ENCODE results near the gene ZNF618. TPM values are rescaled to one million over a fixed set of nuclear protein-coding genes. Genes with fewer than 3 reads are reported as not detected.

Gene ZNF618
- total RNA-seq, 1 donor from 2014 or later, result 0.25 TPM

DNA sequence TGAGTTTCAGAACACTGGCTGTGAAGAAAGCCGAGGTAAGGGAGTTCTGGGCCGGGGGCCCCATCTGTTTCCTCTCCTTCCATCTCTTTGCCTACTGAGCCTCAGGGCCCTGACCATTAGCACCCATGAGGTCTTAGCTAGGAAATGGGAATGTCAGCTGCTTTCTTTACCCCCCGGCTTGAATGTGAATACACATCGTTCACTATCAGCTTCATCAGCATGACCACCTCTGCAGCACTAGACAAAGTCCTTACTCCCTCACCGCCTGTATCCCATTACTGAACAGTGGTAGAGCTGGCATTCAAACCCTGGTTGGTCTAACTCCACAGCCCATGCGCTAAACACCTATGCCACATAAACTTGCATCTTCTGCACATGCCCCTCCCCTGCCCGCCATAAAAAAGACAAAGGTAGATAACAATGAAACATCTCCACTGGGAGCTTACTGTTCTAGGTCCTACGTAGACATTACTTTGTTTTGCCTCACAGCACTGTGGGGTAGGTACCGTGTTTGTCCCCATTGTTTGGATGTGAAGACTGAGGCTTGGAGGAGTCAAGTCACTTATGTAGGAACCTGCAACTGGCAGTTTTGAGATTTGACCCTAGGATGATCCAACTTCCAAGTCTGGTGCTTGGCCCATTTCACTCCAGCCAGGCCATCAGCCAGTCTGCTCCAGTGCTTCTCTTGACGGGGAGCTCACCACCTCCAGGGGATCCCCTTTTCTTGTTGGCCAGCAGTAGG, 108.7 kb downstream of the ZNF618 start:
- intact Hi-C loops (cut with micrococcal nuclease), result no loop called here
- no peak overlapping the region for H3K27ac Mint-ChIP-seq
- H3K27me3 Mint-ChIP-seq (ENCODE audit: low read depth), result no peaks in the 10 kb centered on the region
- no peaks in the 10 kb centered on the region for H3K36me3 Mint-ChIP-seq (ENCODE audit: low read depth)
- H3K4me3 Mint-ChIP-seq (ENCODE audit: low read depth), result no peak overlapping the region
- no peak for DNase-seq (ENCODE audit: low spot score)
- H3K9me3 Mint-ChIP-seq, result no peaks in the 10 kb centered on the region
- no peaks in the 10 kb centered on the region for H3K4me1 Mint-ChIP-seq (ENCODE audit: low read depth)

DNA sequence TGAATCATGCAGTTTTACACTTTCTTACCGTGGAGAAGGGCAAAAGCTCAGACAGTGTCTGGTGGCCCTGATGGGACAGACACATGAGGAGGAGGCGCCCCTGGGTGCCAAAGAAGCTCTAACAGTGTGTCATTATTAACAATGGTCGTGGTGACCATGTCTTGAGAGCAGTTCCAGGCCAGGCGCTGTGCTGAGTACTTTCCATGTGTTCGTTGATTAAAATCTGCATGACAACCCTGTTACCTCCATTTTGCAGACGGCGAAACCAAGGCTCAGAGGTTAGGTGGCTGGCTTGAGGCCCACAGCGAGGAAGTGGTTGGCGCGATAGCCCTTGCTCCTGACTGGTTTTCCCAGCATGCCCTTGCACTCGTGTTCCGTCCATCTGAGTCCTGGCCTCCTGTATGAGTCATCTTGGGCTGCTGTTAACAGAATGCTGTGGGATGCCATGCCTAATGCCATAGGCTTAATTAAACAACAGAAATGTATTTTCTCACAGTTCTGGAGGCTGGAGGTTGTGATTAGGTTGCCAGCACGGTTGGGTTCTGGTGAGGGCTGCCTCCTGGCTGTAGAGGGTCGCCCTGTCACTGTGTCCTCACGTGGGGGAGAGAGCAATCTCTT, 110.0 kb downstream of the ZNF618 start:
- no peak overlapping the region for H3K27ac Mint-ChIP-seq
- no peaks in the 10 kb centered on the region for H3K9me3 Mint-ChIP-seq
- H3K4me3 Mint-ChIP-seq (ENCODE audit: low read depth), result no peak overlapping the region
- intact Hi-C loops (cut with micrococcal nuclease), result no loop called here
- no peaks in the 10 kb centered on the region for H3K36me3 Mint-ChIP-seq (ENCODE audit: low read depth)
- no peaks in the 10 kb centered on the region for H3K4me1 Mint-ChIP-seq (ENCODE audit: low read depth)
- no peaks in the 10 kb centered on the region for H3K27me3 Mint-ChIP-seq (ENCODE audit: low read depth)
- DNase-seq (ENCODE audit: low spot score), result no peak

DNA sequence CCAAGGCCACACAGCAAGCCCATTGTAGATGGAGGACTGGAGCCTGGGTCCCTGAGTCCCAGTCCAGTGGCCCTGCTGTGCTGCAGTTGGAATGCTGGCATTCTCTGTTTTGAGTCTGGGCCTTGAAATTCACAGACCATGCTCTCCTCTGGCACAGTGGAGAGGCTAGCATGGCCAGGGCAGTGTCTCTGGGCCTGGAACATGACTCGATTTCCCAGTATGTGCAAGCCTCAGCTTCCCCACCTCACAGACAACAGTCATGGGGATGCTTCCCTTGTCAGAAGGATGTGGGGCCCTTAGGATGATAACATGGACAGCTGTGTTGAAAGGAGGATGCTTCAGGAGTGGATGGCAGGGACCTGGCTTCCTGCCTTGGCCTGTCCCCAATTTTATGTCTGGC, 110.8 kb downstream of the ZNF618 start:
- Mint-ChIP-seq H3K9me3 (no peaks in the 10 kb centered on the region), H3K4me1 (ENCODE audit: low read depth) (no peaks in the 10 kb centered on the region), H3K4me3 (ENCODE audit: low read depth) (no peak overlapping the region), H3K36me3 (ENCODE audit: low read depth) (no peaks in the 10 kb centered on the region), H3K27ac (no peak overlapping the region), H3K27me3 (ENCODE audit: low read depth) (no peaks in the 10 kb centered on the region)
- intact Hi-C loops (cut with micrococcal nuclease), result no loop called here
- no peak for DNase-seq (ENCODE audit: low spot score)

DNA sequence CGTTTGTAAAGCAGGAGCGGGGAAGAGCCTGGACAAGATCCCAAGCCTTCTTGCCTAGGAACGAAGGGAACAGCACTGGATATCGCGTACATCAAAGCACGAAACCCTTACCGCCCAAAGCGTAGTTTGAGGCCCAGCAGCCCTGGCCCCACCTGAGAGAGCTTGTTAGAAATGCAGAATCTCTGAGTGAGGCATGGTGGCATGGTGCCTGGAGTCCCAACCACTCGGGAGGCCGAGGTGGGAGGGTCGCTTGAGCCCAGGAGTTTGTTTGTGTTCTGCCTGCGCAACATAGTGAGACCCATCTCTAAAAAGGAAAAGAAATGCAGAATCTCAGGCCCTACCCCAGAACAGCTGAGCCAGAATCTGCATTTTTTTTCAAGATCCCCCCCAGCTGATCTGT, 111.4 kb downstream of the ZNF618 start:
- H3K9me3 Mint-ChIP-seq, result no peaks in the 10 kb centered on the region
- H3K27ac Mint-ChIP-seq, result no peak overlapping the region
- intact Hi-C loops (cut with micrococcal nuclease), result no loop called here
- no peak for DNase-seq (ENCODE audit: low spot score)
- no peaks in the 10 kb centered on the region for H3K36me3 Mint-ChIP-seq (ENCODE audit: low read depth)
- H3K4me3 Mint-ChIP-seq (ENCODE audit: low read depth), result no peak overlapping the region
- no peaks in the 10 kb centered on the region for H3K4me1 Mint-ChIP-seq (ENCODE audit: low read depth)
- H3K27me3 Mint-ChIP-seq (ENCODE audit: low read depth), result no peaks in the 10 kb centered on the region

DNA sequence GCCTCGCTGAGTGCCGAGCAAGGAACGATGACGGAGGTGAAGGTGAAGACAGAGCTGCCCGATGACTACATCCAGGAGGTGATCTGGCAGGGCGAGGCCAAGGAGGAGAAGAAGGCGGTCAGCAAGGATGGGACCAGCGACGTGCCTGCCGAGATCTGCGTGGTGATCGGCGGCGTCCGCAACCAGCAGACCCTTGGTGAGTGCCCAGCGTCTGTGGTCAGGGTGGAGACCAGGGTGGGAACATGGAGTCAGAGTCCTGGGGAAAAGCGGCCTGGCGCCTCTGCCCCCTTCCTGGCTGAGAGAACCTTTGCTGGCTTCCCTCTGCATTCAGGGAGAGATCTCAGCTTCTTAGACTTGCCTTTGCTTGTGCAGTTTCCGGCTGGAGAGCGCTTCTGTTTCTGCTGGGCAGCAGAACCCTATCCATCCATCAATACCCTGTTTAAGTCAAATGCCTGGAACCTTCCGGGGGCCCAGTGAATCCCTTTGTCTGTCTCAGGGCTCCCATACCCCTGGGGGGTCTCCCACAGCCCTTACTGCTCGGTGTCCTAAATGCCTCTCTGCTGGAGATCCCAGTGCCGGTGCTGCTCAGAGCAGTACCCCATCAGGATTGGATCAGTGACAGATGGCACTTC, 112.4 kb downstream of the ZNF618 start:
- Mint-ChIP-seq H3K27me3 (ENCODE audit: low read depth) (no peaks in the 10 kb centered on the region), H3K36me3 (ENCODE audit: low read depth) (no peaks in the 10 kb centered on the region), H3K9me3 (no peaks in the 10 kb centered on the region), H3K4me3 (ENCODE audit: low read depth) (no peak overlapping the region), H3K27ac (no peak overlapping the region), H3K4me1 (ENCODE audit: low read depth) (peaks cover 3% of the 10 kb centered on the region)
- intact Hi-C loops (cut with micrococcal nuclease), result no loop called here
- no peak for DNase-seq (ENCODE audit: low spot score)

DNA sequence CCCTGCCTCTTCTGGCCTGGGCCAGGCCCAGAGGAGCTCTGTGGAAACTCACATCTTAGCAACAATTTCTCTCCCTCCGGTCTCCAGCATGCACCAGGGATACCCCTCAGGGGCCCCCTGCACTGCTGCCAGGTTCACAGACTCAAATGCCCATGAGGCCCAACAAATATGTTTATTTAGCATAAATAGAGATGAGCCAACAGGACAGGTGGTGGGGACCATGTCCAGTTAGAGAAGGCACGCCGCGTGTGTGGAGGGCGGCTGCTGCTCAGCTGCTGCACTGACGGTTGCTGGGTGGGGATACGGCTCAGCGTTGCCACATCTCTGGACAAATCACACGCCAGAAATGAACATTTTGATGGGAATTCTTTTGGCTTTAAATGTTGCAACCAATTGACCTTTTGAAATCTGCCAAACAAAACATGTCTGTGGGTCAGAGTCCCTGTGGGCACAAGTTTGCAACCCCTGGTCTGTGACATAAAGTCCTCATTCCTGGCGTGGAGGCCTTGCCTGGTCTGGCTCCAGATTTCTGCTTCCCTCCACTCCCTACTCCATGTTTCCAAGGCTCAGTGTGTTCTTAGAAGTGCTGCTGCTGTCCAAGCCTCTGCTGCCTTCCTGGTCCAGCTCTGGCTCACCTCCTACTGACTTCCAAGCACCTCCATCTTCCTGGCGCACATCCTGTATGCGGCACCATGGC, 113.1 kb downstream of the ZNF618 start:
- H3K4me1 Mint-ChIP-seq (ENCODE audit: low read depth), result peaks cover 3% of the 10 kb centered on the region
- DNase-seq (ENCODE audit: low spot score), result no peak
- no peak overlapping the region for H3K27ac Mint-ChIP-seq
- H3K36me3 Mint-ChIP-seq (ENCODE audit: low read depth), result no peaks in the 10 kb centered on the region
- no peaks in the 10 kb centered on the region for H3K9me3 Mint-ChIP-seq
- no peak overlapping the region for H3K4me3 Mint-ChIP-seq (ENCODE audit: low read depth)
- peaks cover 3% of the 10 kb centered on the region for H3K27me3 Mint-ChIP-seq (ENCODE audit: low read depth)
- intact Hi-C loops (cut with micrococcal nuclease), result no loop called here

DNA sequence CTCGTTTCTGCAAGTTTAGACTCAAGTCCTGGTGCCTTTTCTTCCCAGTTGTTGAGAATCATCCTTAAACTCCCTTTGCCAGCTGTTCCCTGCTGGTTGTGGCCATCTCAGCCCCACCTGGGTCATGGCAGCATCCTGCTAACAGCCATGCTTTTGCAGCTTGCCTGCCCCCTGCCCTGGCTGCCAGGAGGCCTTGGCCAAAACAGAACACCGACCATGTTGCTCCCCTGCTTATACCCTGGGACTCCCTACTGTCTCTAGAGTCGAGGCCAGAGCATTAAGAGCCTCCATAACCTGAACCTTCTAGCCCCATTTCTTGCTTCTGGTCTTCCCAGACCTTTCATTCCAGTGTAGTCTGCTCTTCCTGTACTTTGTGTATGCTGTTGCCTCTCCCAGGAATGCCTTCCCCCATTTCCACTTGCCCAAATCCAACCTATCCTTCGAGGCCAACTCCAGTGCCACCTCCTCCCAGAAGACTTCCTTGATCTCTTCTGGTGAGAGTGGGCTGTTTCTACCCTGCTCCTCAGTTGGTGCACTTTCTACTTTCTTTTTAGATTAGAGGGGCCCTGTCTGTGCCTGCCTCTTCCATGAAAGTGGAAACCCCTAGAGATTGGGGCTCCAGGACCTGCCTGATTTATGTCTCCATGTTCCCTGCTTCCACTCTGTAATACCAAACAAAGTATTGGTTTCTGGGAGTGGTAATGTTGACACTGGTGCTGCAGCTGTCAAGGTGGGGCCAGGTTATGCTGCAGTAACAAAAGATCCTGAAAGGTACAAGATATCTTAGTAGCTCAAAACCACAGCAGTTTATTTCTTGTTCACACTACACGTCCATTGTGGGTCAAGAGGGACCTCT, 113.8 kb downstream of the ZNF618 start:
- no peaks in the 10 kb centered on the region for H3K36me3 Mint-ChIP-seq (ENCODE audit: low read depth)
- H3K27ac Mint-ChIP-seq, result no peak overlapping the region
- peaks cover 3% of the 10 kb centered on the region for H3K4me1 Mint-ChIP-seq (ENCODE audit: low read depth)
- H3K27me3 Mint-ChIP-seq (ENCODE audit: low read depth), result peaks cover 3% of the 10 kb centered on the region
- H3K9me3 Mint-ChIP-seq, result no peaks in the 10 kb centered on the region
- no peak overlapping the region for H3K4me3 Mint-ChIP-seq (ENCODE audit: low read depth)
- intact Hi-C loops (cut with micrococcal nuclease), result no loop called here
- no peak for DNase-seq (ENCODE audit: low spot score)

DNA sequence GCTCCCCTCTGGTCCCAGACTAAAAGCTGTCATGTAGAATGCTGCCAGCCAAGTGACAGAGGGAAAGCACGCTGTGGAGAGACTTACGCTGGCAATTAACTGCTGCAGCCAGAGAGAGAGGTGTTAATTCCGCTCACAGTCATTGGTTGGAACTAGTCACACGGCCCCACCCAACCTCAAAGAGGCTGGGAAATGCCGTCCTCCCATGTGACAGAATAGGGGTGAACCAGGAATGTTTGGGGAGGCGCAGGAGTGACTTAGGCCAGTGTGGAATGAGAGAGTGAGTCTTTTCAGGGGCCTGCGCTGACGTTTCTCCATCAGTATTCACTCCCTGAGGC, 114.4 kb downstream of the ZNF618 start:
- H3K4me3 Mint-ChIP-seq (ENCODE audit: low read depth), result no peak overlapping the region
- H3K36me3 Mint-ChIP-seq (ENCODE audit: low read depth), result no peaks in the 10 kb centered on the region
- H3K9me3 Mint-ChIP-seq, result no peaks in the 10 kb centered on the region
- no peak for DNase-seq (ENCODE audit: low spot score)
- intact Hi-C loops (cut with micrococcal nuclease), result no loop called here
- no peak overlapping the region for H3K27ac Mint-ChIP-seq
- peaks cover 3% of the 10 kb centered on the region for H3K4me1 Mint-ChIP-seq (ENCODE audit: low read depth)
- peaks cover 5% of the 10 kb centered on the region for H3K27me3 Mint-ChIP-seq (ENCODE audit: low read depth)

DNA sequence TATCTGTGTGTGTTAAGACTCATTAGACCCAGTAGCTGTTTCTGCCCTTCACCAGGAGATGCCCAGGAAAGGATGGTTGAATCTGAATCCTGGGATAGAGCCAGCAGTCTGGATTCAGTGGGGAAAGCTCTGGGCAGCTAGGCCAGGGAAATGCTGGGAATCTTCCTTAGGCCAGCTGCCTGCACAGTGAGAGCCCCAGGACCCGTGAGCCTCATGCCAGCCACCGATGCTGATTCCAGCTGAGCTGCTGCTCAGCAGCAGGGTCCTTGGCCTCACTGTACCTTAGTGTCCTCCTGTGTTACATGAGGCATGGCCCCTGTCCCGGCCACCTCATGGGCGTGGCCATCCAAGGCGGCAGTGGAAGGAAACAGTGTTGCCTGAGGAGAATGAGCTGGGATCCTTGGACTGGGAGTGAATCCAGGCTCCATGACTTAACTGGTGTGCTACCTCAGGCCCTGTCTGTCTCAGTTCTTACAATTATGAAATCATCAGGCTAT, 114.9 kb downstream of the ZNF618 start:
- Mint-ChIP-seq H3K4me1 (ENCODE audit: low read depth) (peaks cover 3% of the 10 kb centered on the region), H3K36me3 (ENCODE audit: low read depth) (no peaks in the 10 kb centered on the region), H3K4me3 (ENCODE audit: low read depth) (no peak overlapping the region), H3K27ac (no peak overlapping the region), H3K9me3 (no peaks in the 10 kb centered on the region), H3K27me3 (ENCODE audit: low read depth) (peaks cover 5% of the 10 kb centered on the region)
- intact Hi-C loops (cut with micrococcal nuclease), result no loop called here
- no peak for DNase-seq (ENCODE audit: low spot score)

DNA sequence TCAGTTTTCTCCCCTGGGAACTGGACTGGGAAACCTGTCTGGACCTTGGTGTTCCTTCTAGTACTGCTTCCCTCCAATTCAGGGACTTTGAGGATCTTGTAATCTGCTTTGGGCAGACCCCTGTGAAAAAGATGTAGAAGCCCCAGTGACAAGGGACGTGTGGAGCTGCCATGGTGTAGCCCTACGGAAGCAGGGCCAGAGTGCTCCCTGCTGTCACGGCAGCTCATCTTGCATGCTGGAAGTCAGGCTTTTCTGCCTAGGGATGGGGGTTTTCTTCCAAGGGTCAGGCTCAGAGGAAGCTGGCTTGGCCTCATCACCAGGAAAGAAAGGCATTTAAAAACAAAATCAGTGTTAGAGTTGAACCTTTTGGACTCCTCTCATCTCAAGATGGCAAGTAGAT, 115.6 kb downstream of the ZNF618 start:
- no peak for DNase-seq (ENCODE audit: low spot score)
- Mint-ChIP-seq H3K27me3 (ENCODE audit: low read depth) (peaks cover 5% of the 10 kb centered on the region), H3K4me3 (ENCODE audit: low read depth) (no peak overlapping the region), H3K36me3 (ENCODE audit: low read depth) (no peaks in the 10 kb centered on the region), H3K27ac (no peak overlapping the region), H3K4me1 (ENCODE audit: low read depth) (peaks cover 3% of the 10 kb centered on the region), H3K9me3 (no peaks in the 10 kb centered on the region)
- intact Hi-C loops (cut with micrococcal nuclease), result no loop called here

DNA sequence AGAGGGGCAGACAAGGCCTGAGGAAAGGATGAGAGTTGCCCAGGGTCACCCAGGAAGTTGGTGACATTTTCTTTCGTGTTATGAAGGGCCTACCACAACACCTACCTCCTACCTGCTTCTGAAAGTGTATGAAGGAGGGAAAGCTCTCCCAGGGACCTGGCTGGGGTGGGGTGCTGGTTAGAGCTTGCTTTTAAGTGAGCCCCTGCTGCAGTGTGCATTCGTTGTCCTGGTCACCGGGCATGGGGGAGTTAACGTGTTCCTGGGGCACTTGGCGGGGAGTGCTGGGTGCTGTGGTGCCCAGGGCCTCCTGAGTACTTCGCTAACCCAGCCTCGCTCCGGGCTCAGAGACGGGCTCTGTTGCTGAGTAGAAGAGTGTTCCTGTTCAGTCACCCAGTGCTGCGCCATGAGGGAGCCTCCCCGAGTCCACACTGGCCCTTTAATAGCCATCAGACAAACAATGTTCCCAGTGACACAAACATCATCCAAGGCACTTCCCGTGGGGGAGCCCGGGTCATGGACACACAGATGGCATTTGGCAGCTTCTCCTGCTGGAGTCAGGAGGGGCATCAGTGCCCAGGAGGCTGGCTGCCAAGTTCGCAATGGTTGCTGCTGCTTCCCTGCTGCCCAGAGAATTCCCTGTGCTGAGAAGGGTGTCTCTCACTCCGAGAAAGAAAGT, 116.3 kb downstream of the ZNF618 start:
- intact Hi-C loops (cut with micrococcal nuclease), result no loop called here
- no peak for DNase-seq (ENCODE audit: low spot score)
- H3K36me3 Mint-ChIP-seq (ENCODE audit: low read depth), result no peaks in the 10 kb centered on the region
- peaks cover 3% of the 10 kb centered on the region for H3K4me1 Mint-ChIP-seq (ENCODE audit: low read depth)
- H3K9me3 Mint-ChIP-seq, result no peaks in the 10 kb centered on the region
- H3K27me3 Mint-ChIP-seq (ENCODE audit: low read depth), result peaks cover 5% of the 10 kb centered on the region
- H3K4me3 Mint-ChIP-seq (ENCODE audit: low read depth), result no peak overlapping the region
- no peak overlapping the region for H3K27ac Mint-ChIP-seq

DNA sequence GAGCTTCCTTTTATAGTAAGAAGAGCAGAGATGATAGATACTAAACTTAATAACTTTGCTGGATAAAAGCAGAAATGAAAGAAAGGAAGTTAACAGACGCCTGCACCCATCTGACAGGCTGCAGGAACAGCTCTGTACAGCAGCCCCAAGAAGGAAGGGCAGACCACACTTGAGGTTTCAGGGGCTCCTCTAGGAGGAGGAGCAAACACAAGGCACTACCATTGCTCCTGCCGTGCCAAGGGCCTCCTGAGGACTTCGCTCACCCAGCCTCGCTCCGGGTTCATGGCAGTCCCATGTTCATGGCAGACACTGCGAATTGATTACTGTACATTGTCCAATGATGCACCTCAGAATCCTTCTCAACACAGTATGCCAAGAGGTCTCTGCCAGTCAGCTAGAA, 116.9 kb downstream of the ZNF618 start:
- DNase-seq (ENCODE audit: low spot score), result no peak
- intact Hi-C loops (cut with micrococcal nuclease), result no loop called here
- Mint-ChIP-seq H3K4me3 (ENCODE audit: low read depth) (no peak overlapping the region), H3K4me1 (ENCODE audit: low read depth) (peaks cover 3% of the 10 kb centered on the region), H3K36me3 (ENCODE audit: low read depth) (no peaks in the 10 kb centered on the region), H3K27me3 (ENCODE audit: low read depth) (peaks cover 5% of the 10 kb centered on the region), H3K9me3 (no peaks in the 10 kb centered on the region), H3K27ac (no peak overlapping the region)

Measured in activated T-helper 2 cell treated with anti-CD3 and anti-CD28 coated beads, Interferon-gamma antibody, Interleukin-2, Interleukin-4, amounts not matched to agents 10 μg/mL and 5 μg/mL and 100 μg/mL, durations not matched to agents 14 hours and 24 hours and 36 hours (primary cell).